Cerebellar nuclear complex (tissue), 1 donor: ENCODE results near the gene CBY2.
"Not testable (repeated sequence)": the region's sequence is repeated elsewhere in the genome, so short reads cannot be mapped to it uniquely, and the experiment has no call there.

ENCODE experiments used
- DNase-seq, 2 experiments: peaks; one replicate each; lab custom pipeline; 2025; lab: John Stamatoyannopoulos, UW

CBY2 gene

GRCh38 chr13:45747071-45747470, 45.0 kb downstream of the CBY2 start:
- no peak for DNase-seq

GRCh38 chr13:45748941-45749759, 47.0 kb downstream of the CBY2 start:
- DNase-seq, result no peak

- no peak for DNase-seq
Measured at GRCh38 chr13:45750566-45750965, 48.4 kb downstream of the CBY2 start.

- no peak for DNase-seq
Measured at GRCh38 chr13:45751885-45752284, 49.8 kb downstream of the CBY2 start.

GRCh38 chr13:45752510-45752909, 50.4 kb downstream of the CBY2 start:
- DNase-seq, result no peak

- DNase-seq, result not testable (repeated sequence)
Measured at GRCh38 chr13:45756498-45756897, 54.4 kb downstream of the CBY2 start.

- DNase-seq, result not testable (repeated sequence)
Measured at GRCh38 chr13:45757589-45757988, 55.5 kb downstream of the CBY2 start.

- no peak for DNase-seq
Measured at GRCh38 chr13:45763419-45763818, 61.3 kb downstream of the CBY2 start.
